ENCODE results near the gene ACSM6.

DNA sequence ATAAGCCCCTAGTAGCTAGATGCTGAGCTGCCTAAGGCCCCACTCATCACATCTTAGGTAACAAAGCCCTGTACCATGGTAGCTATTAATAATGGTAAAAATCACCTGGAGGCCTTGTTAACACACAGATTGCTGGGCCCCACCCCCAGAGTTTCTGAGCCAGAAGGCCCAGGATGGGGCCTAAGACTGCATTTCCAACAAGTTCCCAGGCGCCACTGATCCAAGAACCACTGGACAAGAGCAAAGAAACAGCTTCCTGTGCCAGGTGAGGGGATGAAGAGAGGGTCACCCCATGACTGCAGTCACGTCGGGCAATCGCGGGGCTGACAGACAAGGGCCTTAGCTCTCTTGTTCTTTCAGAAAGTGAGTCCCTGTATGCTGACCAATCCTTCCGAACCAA lies 46.8 kb downstream of the ACSM6 start:
- TF ChIP-seq CTCF (conservative IDR thresholded peaks at IDR 0.05; ENCODE audit: low read length), result no peak
- no peak for TF ChIP-seq EZH2phosphoT487 (IDR thresholded peaks at IDR 0.05; ENCODE audit: borderline replicate concordance, low read depth, low read length)

Measured in OCI-LY7 (cell line).